Neural progenitor cell (in vitro differentiated cells): Measurements from ENCODE around the gene NELFCD.

ENCODE experiments used
- CTCF ChIP-seq: fragments of 200-600 bp; sonication (generic); IDR thresholded peaks from 2 replicates; pipeline ENCODE4 v1.5.1; 2017; ENCODE audit warnings: antibody characterized with exemption, mild to moderate bottlenecking
- EZH2 ChIP-seq: fragments of 200-600 bp; sonication (generic); IDR thresholded peaks from 2 replicates; pipeline ENCODE4 v1.6.1; 2017; ENCODE audit warnings: antibody characterized with exemption, mild to moderate bottlenecking, moderate library complexity
- EZH2phosphoT487 ChIP-seq: fragments of 200-600 bp; sonication (generic); IDR thresholded peaks from 2 replicates; pipeline ENCODE4 v1.6.1; 2017; ENCODE audit warnings: antibody characterized with exemption

GRCh38 chr20:58976061-58976730 is 4.9 kb upstream of the NELFCD start:
- TF ChIP-seq CTCF (no peak), EZH2 (no peak), EZH2phosphoT487 (no peak)
